Natural killer cell (primary cell): Measurements from ENCODE around the gene ZFAND4. TPM values are rescaled to one million over a fixed set of nuclear protein-coding genes. Genes with fewer than 3 reads are reported as not detected.
"Not testable (repeated sequence)": the region's sequence is repeated elsewhere in the genome, so short reads cannot be mapped to it uniquely, and the experiment has no call there.

Source experiments
- ATAC-seq, 3 donors: fragments of 150-1000 bp in 2 of 3; fragments of 200-7000 bp in 1 of 3; cut with Tn5 transposase; 1 replicate in 1 of 3; 2 replicates in 2 of 3; pipeline ENCODE4 v1.10.0; 2021; ENCODE audit warnings: mild to moderate bottlenecking in 2 of 3, moderate library complexity in 2 of 3
- DNase-seq, 2 donors: peaks; one replicate each; pipeline versions ENCODE4 v3.0.0 to v3.0.0-alpha.2; 2013 to 2021; ENCODE audit warnings: mixed read lengths in 1 of 2
- H3K27ac ChIP-seq: one replicate; pipeline ENCODE4 v1.5.1; 2013; ENCODE audit warnings: mild to moderate bottlenecking, low read length
- H3K27me3 ChIP-seq: one replicate; pipeline ENCODE4 v1.6.1; 2013; ENCODE audit warnings: low read length; ENCODE audit not compliant: control insufficient read depth, insufficient read depth
- H3K36me3 ChIP-seq: one replicate; pipeline ENCODE4 v1.6.1; 2013; ENCODE audit warnings: low read length; ENCODE audit not compliant: control insufficient read depth, insufficient read depth
- H3K4me1 ChIP-seq: one replicate; pipeline ENCODE4 v1.6.1; 2013; ENCODE audit warnings: low read length; ENCODE audit not compliant: control insufficient read depth, insufficient read depth
- H3K4me3 ChIP-seq: one replicate; pipeline ENCODE4 v1.5.1; 2013; ENCODE audit warnings: low read length
- H3K9me3 ChIP-seq: one replicate; pipeline ENCODE4 v1.6.1; 2013; ENCODE audit warnings: low read length; ENCODE audit not compliant: control insufficient read depth, insufficient read depth
- H3K27ac Mint-ChIP-seq, 2 donors: one replicate each; pipeline ENCODE4 v1.8.0; 2022; ENCODE audit warnings: mild to moderate bottlenecking in 2 of 2, mixed read lengths in 2 of 2, moderate library complexity in 1 of 2
- H3K27me3 Mint-ChIP-seq, 2 donors: one replicate each; pipeline ENCODE4 v1.8.0; 2022; ENCODE audit warnings: low read depth in 2 of 2, mixed read lengths in 2 of 2
- H3K36me3 Mint-ChIP-seq: one replicate; pipeline ENCODE4 v1.8.0; 2022; ENCODE audit warnings: mixed read lengths
- H3K4me1 Mint-ChIP-seq, 2 donors: one replicate each; pipeline ENCODE4 v1.8.0; 2022; ENCODE audit warnings: mixed read lengths in 2 of 2
- H3K4me3 Mint-ChIP-seq: one replicate; pipeline ENCODE4 v1.8.0; 2022; ENCODE audit warnings: mild to moderate bottlenecking, moderate library complexity, mixed read lengths
- H3K9me3 Mint-ChIP-seq, 2 donors: one replicate each; pipeline ENCODE4 v1.8.0; 2022; ENCODE audit warnings: mixed read lengths in 2 of 2
- CTCF ChIP-seq: fragments of 200-600 bp; IDR thresholded peaks from one replicate; pipeline ENCODE4 v1.8.0; 2022; ENCODE audit warnings: antibody characterized with exemption
- WGBS: methylation state at CpG from one replicate; pipeline ENCODE4 v1.1.7; 2013; ENCODE audit warnings: missing lambda C conversion rate; ENCODE audit not compliant: insufficient coverage; 5-methylcytosine and 5-hydroxymethylcytosine counted together
- intact Hi-C: fragments of 100-400 bp; cut with micrococcal nuclease; formaldehyde crosslinking; loops from one replicate; pipeline ENCODE4 v1.14.2; 2022
- total RNA-seq, 4 donors: library from RNA; stranded (reverse); fragments of 120-200 nt in 1 of 4; gene quantifications; one replicate each; pipeline versions ENCODE4 v1.2.3 to v1.2.4, GENCODE V29; 2013 to 2022

Gene ZFAND4
- total RNA-seq = 10 to 100 TPM; 27.9 to 35.1 (median 32.1) TPM
- total RNA-seq (2013) = 37.0 TPM

- Histone ChIP-seq H3K4me3 (peak within 1 kb of the TSS; percentile 82), H3K27ac (peak within 1 kb of the TSS; percentile 96), H3K4me1 (peaks cover 17% of the 10 kb centered on the region), H3K36me3 (no peaks in the 10 kb centered on the region), H3K27me3 (no peaks in the 10 kb centered on the region), H3K9me3 (no peaks in the 10 kb centered on the region)
- Mint-ChIP-seq H3K9me3 (peaks cover 0 to 2% of the 10 kb centered on the region in 2 donors), H3K4me3 (peak within 1 kb of the TSS; percentile 92), H3K27me3 (peaks cover 0 to 3% of the 10 kb centered on the region in 2 donors), H3K4me1 (peaks cover 36 to 40% of the 10 kb centered on the region in 2 donors), H3K27ac (peak within 1 kb of the TSS; percentile 87 to 92), H3K36me3 (no peaks in the 10 kb centered on the region)
- intact Hi-C loops = loop anchor here (1.0 kb wide), 2 partner anchors 78 to 207 kb away; no protein-coding TSS in a partner anchor
- TF ChIP-seq CTCF = peak; percentile 68
- peak; percentile 92 to 96 for DNase-seq
- peak; percentile 93 to 99 (median 96) for ATAC-seq
- 2% methylated on average over 96 of the region's 96 CpGs for WGBS
These were observed at the start of gene ZFAND4 for GRCh38 chr10:45672181-45673073. TSS of gene ZFAND4 (minus strand) at chr10:45672772. CDS start at chr10:45663725, 9,047 bp downstream.

GRCh38 chr10:45721503-45721902 is 48.9 kb upstream of the ZFAND4 start:
- not testable (repeated sequence) for ATAC-seq, H3K36me3 Mint-ChIP-seq, H3K27me3 Mint-ChIP-seq, H3K36me3 ChIP-seq, H3K27ac ChIP-seq, H3K4me3 Mint-ChIP-seq, DNase-seq, H3K9me3 Mint-ChIP-seq, H3K4me1 ChIP-seq, H3K4me1 Mint-ChIP-seq, H3K9me3 ChIP-seq, H3K27me3 ChIP-seq, H3K4me3 ChIP-seq, H3K27ac Mint-ChIP-seq
- no CpG with 5 or more reads among the region's 10 CpGs for WGBS
- intact Hi-C loops = loop anchor here (10.0 kb wide), 1 partner anchor 257 kb away; no protein-coding TSS in a partner anchor

- whole genome bisulfite sequencing = no CpG with 5 or more reads among the region's 1 CpG
- H3K9me3 Mint-ChIP-seq, H3K4me3 ChIP-seq, H3K4me1 Mint-ChIP-seq, H3K27ac Mint-ChIP-seq, H3K27ac ChIP-seq, intact Hi-C loops, H3K9me3 ChIP-seq, H3K4me1 ChIP-seq, H3K27me3 Mint-ChIP-seq, H3K36me3 ChIP-seq, ATAC-seq, H3K27me3 ChIP-seq, H3K4me3 Mint-ChIP-seq, DNase-seq: not testable (repeated sequence)
- H3K36me3 Mint-ChIP-seq = peaks cover 14% of the 10 kb centered on the region
These were observed 45.1 kb upstream of the ZFAND4 start for GRCh38 chr10:45717642-45718041.

- H3K27ac ChIP-seq, H3K9me3 ChIP-seq, H3K9me3 Mint-ChIP-seq, H3K27ac Mint-ChIP-seq, H3K4me3 ChIP-seq, H3K4me3 Mint-ChIP-seq, H3K4me1 ChIP-seq, H3K27me3 Mint-ChIP-seq, H3K4me1 Mint-ChIP-seq, ATAC-seq, H3K27me3 ChIP-seq, H3K36me3 ChIP-seq, DNase-seq, intact Hi-C loops: not testable (repeated sequence)
- 90% methylated on average over 2 of the region's 3 CpGs for WGBS
- H3K36me3 Mint-ChIP-seq = peaks cover 14% of the 10 kb centered on the region
These were observed 44.5 kb upstream of the ZFAND4 start for GRCh38 chr10:45717053-45717452.

- intact Hi-C loops, H3K27ac ChIP-seq: not testable (repeated sequence)
These were observed 38.7 kb upstream of the ZFAND4 start for GRCh38 chr10:45711223-45711622.

GRCh38 chr10:45710200-45710796 is 37.7 kb upstream of the ZFAND4 start:
- H3K36me3 ChIP-seq, ATAC-seq, H3K27me3 ChIP-seq, H3K4me1 ChIP-seq, H3K27me3 Mint-ChIP-seq, H3K27ac Mint-ChIP-seq, H3K27ac ChIP-seq, H3K9me3 Mint-ChIP-seq, DNase-seq, H3K4me3 ChIP-seq, H3K4me3 Mint-ChIP-seq, H3K4me1 Mint-ChIP-seq, intact Hi-C loops, H3K9me3 ChIP-seq: not testable (repeated sequence)
- WGBS = no CpG with 5 or more reads among the region's 3 CpGs
- peaks cover 12% of the 10 kb centered on the region for H3K36me3 Mint-ChIP-seq

More at GRCh38 chr10:45711223-45711622, 38.7 kb upstream of the ZFAND4 start:
- H3K27ac Mint-ChIP-seq, H3K36me3 ChIP-seq, H3K9me3 ChIP-seq, H3K4me1 Mint-ChIP-seq, H3K4me3 Mint-ChIP-seq, H3K4me3 ChIP-seq, H3K27me3 ChIP-seq, H3K27me3 Mint-ChIP-seq, ATAC-seq, H3K4me1 ChIP-seq, DNase-seq, H3K9me3 Mint-ChIP-seq: not testable (repeated sequence)
- WGBS = 100% methylated on average over 1 of the region's 5 CpGs
- H3K36me3 Mint-ChIP-seq = peaks cover 14% of the 10 kb centered on the region

GRCh38 chr10:45678467-45678866 is 5.9 kb upstream of the ZFAND4 start:
- H3K9me3 ChIP-seq, H3K4me3 Mint-ChIP-seq, H3K36me3 ChIP-seq, intact Hi-C loops, H3K9me3 Mint-ChIP-seq, H3K4me1 Mint-ChIP-seq, H3K27me3 Mint-ChIP-seq, DNase-seq, H3K27me3 ChIP-seq, H3K4me1 ChIP-seq, H3K36me3 Mint-ChIP-seq, H3K4me3 ChIP-seq, ATAC-seq, H3K27ac Mint-ChIP-seq, H3K27ac ChIP-seq: not testable (repeated sequence)
- WGBS = 93% methylated on average over 6 of the region's 14 CpGs
